HG02678 (cell line): ENCODE results near the gene FGF11.
"Not testable (repeated sequence)": the region's sequence is repeated elsewhere in the genome, so short reads cannot be mapped to it uniquely, and the experiment has no call there.

Experiments used
- ATAC-seq: cut with Tn5 transposase; IDR thresholded peaks from one replicate; pipeline ENCODE4 v1.9.1; 2021; ENCODE audit warnings: mild to moderate bottlenecking, moderate library complexity; ENCODE audit not compliant: unreplicated experiment

The FGF11 gene

GRCh38 chr17:7477392-7478275 is 38.3 kb downstream of the FGF11 start:
- ATAC-seq: no peak

- no peak for ATAC-seq
These were observed 39.2 kb downstream of the FGF11 start for GRCh38 chr17:7478276-7479212.

GRCh38 chr17:7479213-7480088 is 40.1 kb downstream of the FGF11 start, which contains the start of gene ZBTB4:
Gene ZBTB4, minus strand, starts transcription at chr17:7479631. Its CDS starts 12,830 bp downstream, at chr17:7466801.
- no peak for ATAC-seq

- no peak for ATAC-seq
These were observed 40.7 kb downstream of the FGF11 start for GRCh38 chr17:7480089-7480384.

GRCh38 chr17:7481275-7481674 is 42.0 kb downstream of the FGF11 start, which contains the start of gene SLC35G6:
Gene SLC35G6, plus strand, starts transcription at chr17:7481446. Its CDS starts 71 bp downstream, at chr17:7481517.
- not testable (repeated sequence) for ATAC-seq

GRCh38 chr17:7481842-7482741 is 42.8 kb downstream of the FGF11 start:
- not testable (repeated sequence) for ATAC-seq

- ATAC-seq: not testable (repeated sequence)
These were observed 43.4 kb downstream of the FGF11 start for GRCh38 chr17:7482742-7483088.

- ATAC-seq: peak; percentile 37
These were observed 44.1 kb downstream of the FGF11 start for GRCh38 chr17:7483255-7484066.

GRCh38 chr17:7484067-7484918 is 45.0 kb downstream of the FGF11 start, which contains the start of gene POLR2A:
Gene POLR2A, plus strand, starts transcription at chr17:7484366.
- peak; percentile 61 for ATAC-seq

- ATAC-seq: no peak
These were observed 45.6 kb downstream of the FGF11 start for GRCh38 chr17:7484919-7485377.

GRCh38 chr17:7486181-7486580 is 46.9 kb downstream of the FGF11 start:
- no peak for ATAC-seq

- ATAC-seq: no peak
These were observed 50.8 kb downstream of the FGF11 start for GRCh38 chr17:7490144-7490543.

GRCh38 chr17:7491583-7491982 is 52.3 kb downstream of the FGF11 start:
- no peak for ATAC-seq

GRCh38 chr17:7493941-7494340 is 54.6 kb downstream of the FGF11 start:
- ATAC-seq: no peak
